GM10266 (cell line): ENCODE data around the gene PCDH9.

Experiments
- DNase-seq: peaks from one replicate; pipeline ENCODE4 v3.0.0; 2012; ENCODE audit errors: extremely low spot score
- CTCF ChIP-seq: IDR thresholded peaks from 2 replicates; pipeline ENCODE4 v1.5.1; 2012; ENCODE audit warnings: mild to moderate bottlenecking, low read depth; ENCODE audit not compliant: control insufficient read depth, insufficient read depth; ENCODE audit errors: missing control alignments

PCDH9 gene

GRCh38 chr13:66414066-66414800 lies 815.9 kb downstream of the PCDH9 start:
- DNase-seq, result no peak
- TF ChIP-seq CTCF, result no peak

- no peak for TF ChIP-seq CTCF
- no peak for DNase-seq
Measured at GRCh38 chr13:66410314-66410713, 819.8 kb downstream of the PCDH9 start.

GRCh38 chr13:66409542-66409941 lies 820.6 kb downstream of the PCDH9 start:
- TF ChIP-seq CTCF, result no peak

GRCh38 chr13:66407128-66407527 lies 823.0 kb downstream of the PCDH9 start:
- TF ChIP-seq CTCF, result no peak
- no peak for DNase-seq

More at GRCh38 chr13:66409542-66409941, 820.6 kb downstream of the PCDH9 start:
- no peak for DNase-seq

GRCh38 chr13:66405908-66406802 lies 824.0 kb downstream of the PCDH9 start:
- TF ChIP-seq CTCF, result no peak
- DNase-seq, result no peak

- no peak for TF ChIP-seq CTCF
- DNase-seq, result no peak
Measured at GRCh38 chr13:66402546-66402945, 827.6 kb downstream of the PCDH9 start.

GRCh38 chr13:66402066-66402465 lies 828.1 kb downstream of the PCDH9 start:
- no peak for DNase-seq
- no peak for TF ChIP-seq CTCF
